HG03442 (cell line): ENCODE results near the gene EPHA7.

Experiments used
- ATAC-seq: cut with Tn5 transposase; IDR thresholded peaks from one replicate; pipeline ENCODE4 v1.9.1; 2021; ENCODE audit warnings: mild to moderate bottlenecking, moderate library complexity; ENCODE audit not compliant: unreplicated experiment

Gene EPHA7

DNA sequence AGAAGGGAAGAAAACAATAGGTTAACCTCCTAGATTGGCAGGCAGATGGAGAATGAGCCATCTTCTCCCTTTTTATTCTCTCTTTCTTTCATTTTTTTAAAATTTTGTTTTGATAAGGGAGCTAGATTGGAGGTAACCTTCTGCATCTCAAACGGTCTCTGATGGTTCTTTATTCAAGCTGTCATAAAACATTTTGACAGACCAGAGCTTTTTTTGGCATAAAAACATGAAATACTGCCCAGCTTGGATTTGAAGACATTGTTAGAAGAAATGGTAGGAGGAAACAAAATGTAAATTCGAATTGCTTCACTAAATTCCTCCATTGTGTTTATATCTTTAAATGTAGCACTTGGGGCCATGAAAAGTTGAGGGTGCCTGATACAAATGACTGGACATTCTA lies 158.5 kb downstream of the EPHA7 start:
- ATAC-seq, result no peak

DNA sequence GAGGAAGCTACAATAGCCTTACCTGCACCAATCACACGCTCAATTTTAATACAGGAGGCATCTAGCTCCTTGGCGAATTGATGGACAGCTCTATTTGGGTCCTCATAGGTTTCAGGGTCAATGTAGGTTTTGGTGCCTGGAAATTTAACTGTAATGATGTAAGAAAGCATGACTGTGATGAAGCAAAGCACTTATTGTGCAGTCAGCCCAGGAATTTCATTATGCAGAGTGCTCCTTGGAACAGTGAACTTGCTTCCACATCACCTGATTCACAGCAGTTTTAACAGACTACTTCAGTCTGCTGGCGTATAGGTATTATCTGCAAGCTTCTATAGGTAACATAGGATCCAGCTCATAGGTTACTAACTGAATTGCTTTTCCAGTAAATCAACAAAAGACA lies 160.0 kb downstream of the EPHA7 start:
- no peak for ATAC-seq

DNA sequence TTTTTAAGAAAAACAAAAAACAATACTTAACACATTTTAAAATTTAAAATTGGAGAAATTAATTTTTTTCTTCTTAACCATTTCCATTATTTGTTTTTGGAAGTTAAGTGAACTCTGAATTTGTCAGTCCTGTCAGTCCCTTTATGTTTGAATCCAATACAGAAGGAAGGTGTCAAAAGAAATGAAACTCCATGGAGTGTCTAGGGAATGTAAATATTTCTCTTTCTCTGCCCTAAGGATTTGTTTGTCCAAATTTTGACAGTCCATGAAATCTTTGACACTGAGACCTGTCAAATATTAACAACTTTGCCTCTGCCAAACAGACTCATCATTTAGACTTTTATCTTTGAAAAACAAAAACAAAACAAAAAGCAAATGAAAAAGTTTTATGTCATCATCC lies 166.4 kb downstream of the EPHA7 start:
- no peak for ATAC-seq

DNA sequence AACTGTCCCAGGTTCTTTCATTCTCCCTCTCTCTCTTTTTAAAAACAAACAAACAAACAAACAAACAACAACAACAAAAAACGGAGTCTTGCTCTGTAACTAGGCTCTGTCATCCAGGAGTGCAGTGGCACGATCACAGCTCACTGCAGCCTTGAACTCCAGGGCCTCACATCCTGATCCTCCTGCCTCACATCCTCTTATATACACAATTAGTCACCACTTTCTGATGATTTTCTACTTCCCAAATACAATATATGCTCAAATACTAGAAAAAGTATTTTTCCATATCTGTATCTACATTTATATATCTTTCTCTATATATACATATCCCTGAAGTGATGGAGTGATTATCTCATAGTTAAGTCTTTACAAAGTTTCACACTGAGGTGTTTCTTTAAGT lies 170.7 kb downstream of the EPHA7 start:
- no peak for ATAC-seq

DNA sequence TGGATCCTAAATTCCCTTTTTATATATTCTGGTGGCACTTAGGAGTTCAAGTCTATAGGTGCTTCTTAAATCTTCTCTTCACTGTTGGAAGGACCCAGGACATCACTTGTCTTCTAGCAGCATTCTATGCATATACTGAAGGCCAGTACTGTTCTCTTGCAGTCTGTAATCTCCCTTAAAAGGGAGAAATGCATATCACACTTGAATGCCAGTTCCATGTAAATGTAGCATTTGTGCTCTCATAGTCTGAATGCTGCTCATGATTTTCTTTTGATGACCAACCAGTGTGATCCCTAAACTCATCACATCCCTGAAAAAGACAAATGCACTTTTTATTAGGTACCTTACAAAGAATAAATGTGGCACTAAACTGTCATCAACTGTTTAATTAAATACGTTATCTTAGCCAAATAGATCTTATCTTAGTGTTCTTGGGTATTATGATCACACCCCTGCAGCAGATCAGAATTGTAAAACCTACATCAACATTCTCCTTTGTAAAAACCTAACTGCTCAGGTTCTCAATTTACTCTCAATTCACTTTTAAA lies 176.1 kb downstream of the EPHA7 start:
- ATAC-seq, result no peak

DNA sequence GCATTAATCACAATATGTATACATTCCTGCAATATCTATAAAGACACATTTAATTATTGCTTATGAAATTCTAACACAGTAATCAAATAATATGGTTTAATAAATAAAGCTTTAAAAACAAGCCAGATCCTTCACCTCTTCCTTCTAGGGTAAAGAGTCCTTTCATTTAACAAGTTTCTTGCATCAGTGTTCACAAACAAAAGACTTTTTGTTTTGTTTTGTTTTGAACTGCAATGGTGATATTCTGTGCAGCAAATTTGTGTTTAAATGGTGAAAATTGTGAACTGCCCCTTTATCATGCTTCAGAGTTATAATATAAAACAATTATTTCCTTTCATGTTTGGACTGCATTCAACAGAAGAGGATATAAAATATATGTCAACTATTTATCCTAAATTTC lies 177.3 kb downstream of the EPHA7 start:
- ATAC-seq, result no peak

DNA sequence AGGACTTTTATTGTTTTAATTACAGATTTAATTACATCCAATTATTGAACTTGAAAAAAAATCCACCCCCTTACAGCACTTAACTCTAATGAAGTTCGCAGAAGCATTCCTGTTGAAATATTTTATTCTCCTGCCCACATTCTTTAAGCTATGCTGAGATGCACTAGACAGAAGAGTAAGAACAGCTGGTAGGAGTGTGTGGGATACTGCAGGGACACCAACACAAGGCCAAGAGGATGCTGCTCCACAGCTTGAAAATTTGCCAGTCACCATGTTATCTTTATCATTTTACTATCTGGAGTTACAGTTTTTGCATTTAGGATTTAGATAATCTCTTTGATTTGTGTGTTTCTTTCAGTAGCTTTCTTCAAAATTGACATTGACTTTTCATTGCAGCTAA lies 180.7 kb downstream of the EPHA7 start:
- no peak for ATAC-seq

DNA sequence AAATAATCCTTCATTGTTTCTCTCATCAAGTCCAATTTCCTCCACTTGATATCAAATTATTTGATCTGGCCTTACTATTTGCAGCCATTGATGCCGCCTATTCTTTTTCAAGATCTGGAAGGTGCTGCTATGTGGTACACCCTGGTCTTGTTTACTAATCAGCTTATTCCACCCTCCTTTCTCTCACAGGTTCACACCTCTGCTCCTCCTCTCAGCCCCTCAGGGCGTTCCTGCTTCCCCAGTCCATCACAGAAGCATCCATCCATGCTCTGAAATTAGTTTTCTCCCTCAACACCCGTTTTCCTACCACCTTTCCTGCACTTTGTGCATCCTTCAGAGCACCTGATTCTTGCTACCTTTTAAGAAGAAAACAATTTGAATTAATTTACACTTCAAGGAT lies 183.6 kb downstream of the EPHA7 start:
- no peak for ATAC-seq

DNA sequence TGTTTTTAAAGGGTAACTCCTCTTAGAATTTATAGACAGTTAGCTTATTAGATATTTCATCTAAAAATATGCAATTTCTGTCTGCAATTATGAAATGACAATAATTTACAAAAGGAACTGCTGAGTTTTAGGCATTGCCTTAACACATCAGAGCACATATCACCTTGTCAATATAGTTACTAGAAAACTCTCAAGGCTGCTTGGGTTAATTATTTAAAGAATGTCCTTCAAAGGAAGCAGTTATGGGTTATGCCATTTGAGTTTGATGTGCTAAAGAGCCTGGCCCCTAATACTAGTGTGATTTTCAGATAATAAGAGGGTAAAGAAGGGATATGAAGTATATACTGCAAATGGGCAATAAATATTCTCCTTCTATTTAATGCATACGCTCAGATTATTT lies 192.5 kb downstream of the EPHA7 start:
- no peak for ATAC-seq

DNA sequence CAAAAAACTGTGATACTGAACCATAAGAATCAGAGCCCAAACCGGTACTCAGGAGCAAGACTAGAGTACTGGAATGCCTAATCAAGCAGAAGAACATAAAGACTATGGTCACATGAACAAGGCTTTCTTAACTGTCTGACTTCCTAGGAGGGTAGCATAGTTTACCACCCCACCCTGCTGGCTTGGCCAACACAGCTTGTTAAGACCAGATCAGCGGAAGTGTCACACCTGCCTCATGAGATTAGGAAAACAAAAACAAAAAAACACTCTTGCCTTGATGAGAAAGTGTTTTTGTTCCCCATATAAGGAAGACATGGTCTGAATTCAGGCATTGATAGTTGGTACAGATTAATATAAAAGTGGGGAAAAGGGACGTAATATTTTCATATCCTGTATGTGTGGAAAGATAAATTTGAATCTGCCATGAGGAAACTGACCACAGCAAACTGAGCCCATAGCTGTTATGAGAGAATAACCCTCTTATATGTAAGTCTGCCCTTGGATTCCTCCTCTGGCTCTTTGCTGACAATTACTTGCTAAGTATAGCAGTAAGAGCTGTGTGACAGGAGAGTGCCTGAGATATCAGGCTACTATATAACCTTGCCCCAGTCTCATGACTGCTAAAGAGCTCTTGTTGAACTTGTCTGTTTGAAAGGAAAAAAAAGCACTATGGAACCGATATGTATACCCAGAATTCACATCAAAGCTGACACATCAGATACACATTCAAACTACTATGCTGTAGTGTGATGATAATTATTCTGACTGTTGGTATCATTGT lies 197.1 kb downstream of the EPHA7 start:
- ATAC-seq, result no peak

DNA sequence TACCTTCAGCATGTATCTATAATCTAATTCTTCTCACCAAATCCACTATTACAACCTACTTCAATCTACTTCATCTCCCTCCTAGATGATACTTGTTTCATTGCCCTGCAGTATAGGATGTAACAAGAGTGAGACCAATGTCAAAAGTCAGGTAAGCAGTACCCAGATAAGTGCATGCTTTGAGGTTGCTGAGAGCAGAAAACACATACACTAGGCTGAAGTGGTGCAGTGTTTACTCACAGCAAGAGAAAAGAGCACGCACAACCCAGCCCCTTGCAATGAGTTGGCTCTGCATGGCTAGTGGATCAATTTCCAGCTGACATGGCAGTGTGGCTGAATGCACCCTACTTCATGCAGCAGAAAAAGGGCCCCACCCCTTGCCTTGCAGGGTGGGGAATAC lies 199.9 kb downstream of the EPHA7 start:
- no peak for ATAC-seq

DNA sequence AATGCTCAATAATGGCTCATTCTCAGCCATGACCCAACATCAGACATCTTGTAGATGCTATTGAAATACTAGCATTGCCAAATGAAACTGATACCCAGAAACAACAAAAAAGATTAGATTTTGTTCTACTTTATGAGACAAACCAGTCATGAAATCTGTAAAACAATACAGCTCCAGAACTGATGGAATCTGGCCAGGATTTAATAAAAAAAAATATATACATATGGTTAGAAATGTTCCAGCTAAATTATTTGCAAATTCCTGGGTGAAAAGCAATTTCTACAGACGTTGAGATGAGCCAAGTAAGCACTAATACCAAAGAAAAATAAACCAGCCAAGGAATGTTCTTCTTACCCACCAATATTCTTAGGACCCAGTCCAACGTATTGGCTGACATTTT lies 201.3 kb downstream of the EPHA7 start:
- no peak for ATAC-seq

DNA sequence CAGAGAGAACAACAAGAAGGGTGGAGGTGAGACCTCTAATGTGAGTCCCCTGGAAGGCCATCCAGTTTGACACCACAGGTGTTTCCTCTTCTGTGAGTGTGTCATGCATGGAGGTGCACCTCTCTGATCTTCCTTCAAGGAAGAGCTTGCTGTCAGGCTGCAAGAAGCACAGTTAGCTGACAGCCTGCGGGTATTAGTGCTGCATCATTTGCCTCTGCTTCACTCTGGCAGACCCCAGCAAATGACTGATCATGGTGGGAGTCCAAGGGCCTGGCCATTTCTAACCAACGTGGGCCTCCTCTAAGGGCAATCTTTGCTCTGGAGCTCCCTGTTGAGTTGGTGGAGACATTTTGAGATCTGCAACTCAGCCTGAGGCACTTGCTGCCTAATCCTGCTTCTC lies 206.3 kb downstream of the EPHA7 start:
- ATAC-seq, result no peak

DNA sequence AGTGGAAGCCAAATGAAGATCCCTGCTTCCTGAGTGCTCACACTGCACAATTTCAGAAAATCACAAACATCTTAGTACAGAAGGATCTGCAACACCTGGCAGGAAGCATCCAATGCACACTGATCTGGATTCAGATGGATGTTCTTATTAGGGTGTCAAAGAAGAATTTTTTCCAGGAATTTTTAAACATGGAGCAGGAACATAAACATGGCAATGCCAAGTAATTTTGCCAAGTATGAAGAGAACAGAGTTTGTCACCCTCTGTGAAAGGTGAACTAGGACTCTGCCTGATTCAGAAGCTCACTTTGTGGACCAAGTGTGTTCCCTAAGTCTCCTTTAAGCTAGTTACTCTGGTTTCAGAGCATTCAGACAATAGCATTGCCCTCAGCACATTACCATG lies 208.5 kb downstream of the EPHA7 start:
- ATAC-seq, result no peak

DNA sequence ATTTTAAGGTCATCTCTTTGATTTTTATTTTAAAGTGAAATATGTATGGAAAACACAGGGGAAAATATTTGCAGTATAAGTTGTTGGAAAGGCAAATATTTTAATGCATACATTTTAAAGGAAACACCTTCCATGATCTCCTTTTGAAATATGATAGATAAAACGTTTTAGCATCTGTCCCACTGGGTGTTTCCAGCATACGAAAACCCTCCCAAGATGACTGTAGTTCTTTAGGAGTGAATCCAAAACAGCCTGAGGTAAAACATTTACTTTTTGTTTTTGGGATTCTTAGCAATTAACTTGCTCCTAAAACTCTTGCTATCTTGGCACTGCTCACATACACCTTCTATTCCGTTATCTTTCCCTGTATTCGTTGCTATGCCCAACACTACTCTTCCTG lies 210.0 kb downstream of the EPHA7 start:
- no peak for ATAC-seq

DNA sequence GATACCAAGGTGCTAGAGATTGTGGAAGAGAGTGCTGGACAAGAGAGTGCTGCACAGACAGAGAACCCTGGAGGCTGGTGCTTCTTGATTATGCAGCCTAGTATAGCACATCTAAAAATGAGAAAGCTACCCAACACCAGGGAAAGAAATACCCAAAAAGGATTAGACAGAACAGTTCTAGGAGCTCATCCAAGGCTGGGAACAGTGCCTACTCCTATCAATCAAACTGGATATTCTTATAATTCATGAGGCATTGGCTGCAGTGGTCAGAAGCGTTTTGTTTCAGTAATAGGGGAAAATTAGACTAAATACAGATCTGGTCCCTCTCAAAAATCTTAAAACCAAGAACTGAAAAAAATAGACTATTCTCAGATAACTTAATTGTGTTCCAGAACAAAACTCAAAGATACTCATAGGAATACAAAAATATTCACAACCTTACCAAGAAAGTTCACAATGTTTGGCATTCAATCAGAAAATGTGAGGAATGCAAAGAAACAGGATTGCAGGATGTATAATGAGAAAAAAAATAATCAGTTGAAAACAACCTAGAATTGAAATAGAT lies 222.9 kb downstream of the EPHA7 start:
- no peak for ATAC-seq

DNA sequence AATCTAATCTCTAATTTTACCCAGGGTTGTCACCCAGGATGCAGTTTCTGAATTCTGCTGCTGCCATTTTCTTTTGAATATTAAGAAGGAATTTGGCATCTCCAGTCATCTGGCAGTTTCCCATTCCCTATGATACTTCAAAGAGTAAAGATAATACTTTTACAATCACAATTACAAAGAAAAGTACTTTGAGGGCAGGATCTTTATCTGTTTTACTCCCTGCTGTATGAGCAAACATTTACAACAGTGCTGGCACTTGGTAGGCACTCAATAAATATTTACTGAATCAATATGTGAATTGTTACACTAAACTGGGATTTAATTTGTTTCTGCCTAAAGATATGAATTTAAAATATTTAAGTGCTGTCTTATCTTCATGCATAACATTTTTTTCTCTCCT lies 224.9 kb downstream of the EPHA7 start:
- ATAC-seq, result no peak

DNA sequence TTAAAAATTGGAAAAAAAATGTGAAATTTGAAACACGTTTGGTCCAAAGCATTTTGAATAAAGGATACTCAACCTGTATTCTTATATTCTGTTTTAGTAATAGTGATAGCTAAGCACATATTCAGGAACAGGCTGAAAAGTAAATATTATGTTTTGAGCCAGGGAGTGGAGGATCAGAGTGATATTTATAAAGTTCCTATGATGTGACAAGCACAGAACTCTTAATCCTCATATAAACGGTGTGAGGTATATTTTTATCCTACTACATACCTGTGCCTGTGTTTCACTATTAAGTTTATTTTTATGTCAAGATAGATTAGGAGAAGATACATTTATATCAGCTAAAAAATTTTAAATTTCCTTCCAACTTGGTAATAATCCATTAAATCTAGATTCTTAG lies 225.5 kb downstream of the EPHA7 start:
- no peak for ATAC-seq
